LNCAP (cell line): ENCODE results near the gene RAMP3.

Source experiments
- CTCF ChIP-seq: fragments of 450-650 bp; IDR thresholded peaks from 2 replicates; pipeline ENCODE4 v1.5.1; 2017; ENCODE audit warnings: mild to moderate bottlenecking

The RAMP3 gene

GRCh38 chr7:45212606-45213005 is 55.0 kb downstream of the RAMP3 start:
- TF ChIP-seq CTCF = no peak

- no peak for TF ChIP-seq CTCF
Measured at GRCh38 chr7:45215601-45216062, 58.0 kb downstream of the RAMP3 start.

GRCh38 chr7:45216181-45216580 is 58.6 kb downstream of the RAMP3 start:
- TF ChIP-seq CTCF = no peak

GRCh38 chr7:45216622-45217165 is 59.1 kb downstream of the RAMP3 start:
- TF ChIP-seq CTCF = no peak

- no peak for TF ChIP-seq CTCF
Measured at GRCh38 chr7:45217358-45217757, 59.8 kb downstream of the RAMP3 start.

GRCh38 chr7:45219130-45219529 is 61.5 kb downstream of the RAMP3 start:
- TF ChIP-seq CTCF = no peak

GRCh38 chr7:45219801-45220435 is 62.3 kb downstream of the RAMP3 start:
- TF ChIP-seq CTCF = no peak
